ENCODE measurements around the gene DCTN3.
"Not testable (repeated sequence)": the region's sequence is repeated elsewhere in the genome, so short reads cannot be mapped to it uniquely, and the experiment has no call there.

Gene DCTN3

GRCh38 chr9:34647084-34647403, 26.7 kb upstream of the DCTN3 start:
- DNase-seq (ENCODE audit: low read depth in 2 of 2): no peak

GRCh38 chr9:34646211-34647083, 26.2 kb upstream of the DCTN3 start, which contains the start of gene GALT:
Gene GALT (plus strand): TSS chr9:34646675. CDS start chr9:34646705, 30 bp downstream.
- DNase-seq (ENCODE audit: low read depth in 2 of 2): peak; percentile 98

- no peak for DNase-seq (ENCODE audit: low read depth in 2 of 2)
These were observed 24.5 kb upstream of the DCTN3 start for GRCh38 chr9:34644766-34645314.

- DNase-seq (ENCODE audit: low read depth in 2 of 2): no peak
These were observed 22.4 kb upstream of the DCTN3 start for GRCh38 chr9:34642679-34643078.

GRCh38 chr9:34639322-34639721, 19.0 kb upstream of the DCTN3 start:
- DNase-seq (ENCODE audit: low read depth in 2 of 2): not testable (repeated sequence)

- no peak for DNase-seq (ENCODE audit: low read depth in 2 of 2)
These were observed 17.8 kb upstream of the DCTN3 start for GRCh38 chr9:34638138-34638445.

- DNase-seq (ENCODE audit: low read depth in 2 of 2): peak; percentile 83 to 91
These were observed 17.3 kb upstream of the DCTN3 start, which contains the start of gene SIGMAR1 for GRCh38 chr9:34637356-34638137. Gene SIGMAR1 (minus strand): TSS chr9:34637787. CDS start chr9:34637697, 90 bp downstream.

- DNase-seq (ENCODE audit: low read depth in 2 of 2): no peak
These were observed 16.6 kb upstream of the DCTN3 start for GRCh38 chr9:34636791-34637355.

- DNase-seq (ENCODE audit: low read depth in 2 of 2): no peak
These were observed 15.3 kb upstream of the DCTN3 start for GRCh38 chr9:34635556-34635955.

GRCh38 chr9:34634551-34635248, 14.4 kb upstream of the DCTN3 start:
- DNase-seq (ENCODE audit: low read depth in 2 of 2): no peak

- DNase-seq (ENCODE audit: low read depth in 2 of 2): peak; percentile 59 to 65
These were observed 13.7 kb upstream of the DCTN3 start for GRCh38 chr9:34633851-34634550.

GRCh38 chr9:34633166-34633565, 12.9 kb upstream of the DCTN3 start:
- no peak for DNase-seq (ENCODE audit: low read depth in 2 of 2)

GRCh38 chr9:34630402-34631154, 10.3 kb upstream of the DCTN3 start:
- DNase-seq (ENCODE audit: low read depth in 2 of 2): no peak

GRCh38 chr9:34629491-34629808, 9.2 kb upstream of the DCTN3 start:
- DNase-seq (ENCODE audit: low read depth in 2 of 2): no peak

GRCh38 chr9:34628656-34629490, 8.6 kb upstream of the DCTN3 start, which contains the start of gene ARID3C:
Gene ARID3C (minus strand): TSS chr9:34629066. CDS start chr9:34628014, 1,052 bp downstream.
- DNase-seq (ENCODE audit: low read depth in 2 of 2): no peak

- DNase-seq (ENCODE audit: low read depth in 2 of 2): no peak
These were observed 7.7 kb upstream of the DCTN3 start for GRCh38 chr9:34627716-34628655.

GRCh38 chr9:34625186-34625486, 4.8 kb upstream of the DCTN3 start:
- no peak for DNase-seq (ENCODE audit: low read depth in 2 of 2)

GRCh38 chr9:34624475-34625185, 4.3 kb upstream of the DCTN3 start:
- no peak for DNase-seq (ENCODE audit: low read depth in 2 of 2)

Data from activated CD4-positive, alpha-beta T cell treated with anti-CD3 and anti-CD28 coated beads for 24 hours (primary cell).